ENCODE data around the gene SPRYD3.
"Not testable (repeated sequence)": the region's sequence is repeated elsewhere in the genome, so short reads cannot be mapped to it uniquely, and the experiment has no call there.

Gene SPRYD3

DNA sequence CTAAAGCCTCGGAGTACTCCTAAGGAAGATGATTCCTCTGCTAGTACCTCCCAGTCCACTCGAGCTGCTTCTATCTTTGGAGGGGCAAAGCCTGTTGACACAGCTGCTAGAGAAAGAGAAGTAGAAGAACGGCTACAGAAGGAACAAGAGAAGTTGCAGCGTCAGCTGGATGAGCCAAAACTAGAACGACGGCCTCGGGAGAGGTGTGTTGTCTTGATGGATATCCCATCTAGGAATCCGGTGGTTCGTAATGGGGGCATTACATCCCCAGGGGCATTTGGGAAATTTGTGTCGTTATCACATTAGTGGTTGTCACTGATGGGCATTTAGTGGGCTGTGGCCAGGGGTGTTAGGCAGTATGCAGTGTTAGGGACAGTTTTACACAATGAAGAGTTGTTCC is 45.4 kb downstream of the SPRYD3 start:
- peaks cover 25 to 83% (median 61%) of the 10 kb centered on the region in 4 experiments for H3K36me3 ChIP-seq (ENCODE audit: control insufficient read depth in 4 of 4, insufficient read depth in 4 of 4, low read length in 3 of 4)
- H3K4me1 ChIP-seq (ENCODE audit: control extremely low read depth in 1 of 4, control insufficient read depth in 4 of 4, insufficient read depth in 4 of 4, low read length in 3 of 4); POLR2A ChIA-PET; H3K27me3 ChIP-seq (replicated peaks in 2 of 5; ENCODE audit: control insufficient read depth in 4 of 5, insufficient read depth in 5 of 5, low read length in 4 of 5); H3K9me3 ChIP-seq (ENCODE audit: control extremely low read depth in 1 of 5, control insufficient read depth in 4 of 5, insufficient read depth in 2 of 5, low read depth in 1 of 5, low read length in 4 of 5); H3K4me3 ChIP-seq (ENCODE audit: control insufficient read depth in 1 of 7, extremely low read depth in 1 of 7, insufficient read depth in 4 of 7, low read depth in 2 of 7, low read length in 6 of 7); DNase-seq: not testable (repeated sequence)
- WGBS (ENCODE audit: insufficient coverage): 87% methylated on average over 8 of the region's 10 CpGs
- peak overlapping the region in 1 of 2 experiments; percentile 65 for H3K27ac ChIP-seq (ENCODE audit: insufficient read depth in 1 of 2, low read depth in 1 of 2, low read length in 2 of 2, poor library complexity in 1 of 2, severe bottlenecking in 2 of 2)
- CTCF ChIA-PET: interaction anchor here (0.8 to 1.8 kb wide), 4 partner anchors 11 to 25 kb away, joined by 3 to 5 read pairs (median 4); no protein-coding TSS in a partner anchor

GRCh38 chr12:53031616-53032015 is 47.6 kb downstream of the SPRYD3 start:
- no peak for DNase-seq
- Histone ChIP-seq H3K27ac (ENCODE audit: insufficient read depth in 1 of 2, low read depth in 1 of 2, low read length in 2 of 2, poor library complexity in 1 of 2, severe bottlenecking in 2 of 2) (no peak overlapping the region), H3K4me1 (ENCODE audit: control extremely low read depth in 1 of 4, control insufficient read depth in 4 of 4, insufficient read depth in 4 of 4, low read length in 3 of 4) (peaks cover 0 to 7% (median 0%) of the 10 kb centered on the region in 4 experiments), H3K4me3 (ENCODE audit: control insufficient read depth in 1 of 7, extremely low read depth in 1 of 7, insufficient read depth in 4 of 7, low read depth in 2 of 7, low read length in 6 of 7) (no peak overlapping the region), H3K27me3 (replicated peaks in 2 of 5; ENCODE audit: control insufficient read depth in 4 of 5, insufficient read depth in 5 of 5, low read length in 4 of 5) (no peaks in the 10 kb centered on the region), H3K9me3 (ENCODE audit: control extremely low read depth in 1 of 5, control insufficient read depth in 4 of 5, insufficient read depth in 2 of 5, low read depth in 1 of 5, low read length in 4 of 5) (no peaks in the 10 kb centered on the region), H3K36me3 (ENCODE audit: control insufficient read depth in 4 of 4, insufficient read depth in 4 of 4, low read length in 3 of 4) (peaks cover 24 to 86% (median 60%) of the 10 kb centered on the region in 4 experiments)
- no CpG with 5 or more reads among the region's 3 CpGs for WGBS (ENCODE audit: insufficient coverage)
- ChIA-PET CTCF (interaction anchor here (1.0 to 1.3 kb wide), 3 partner anchors 12 to 147 kb away, joined by 3 to 4 read pairs (median 3); no protein-coding TSS in a partner anchor), POLR2A (no interaction called here)

DNA sequence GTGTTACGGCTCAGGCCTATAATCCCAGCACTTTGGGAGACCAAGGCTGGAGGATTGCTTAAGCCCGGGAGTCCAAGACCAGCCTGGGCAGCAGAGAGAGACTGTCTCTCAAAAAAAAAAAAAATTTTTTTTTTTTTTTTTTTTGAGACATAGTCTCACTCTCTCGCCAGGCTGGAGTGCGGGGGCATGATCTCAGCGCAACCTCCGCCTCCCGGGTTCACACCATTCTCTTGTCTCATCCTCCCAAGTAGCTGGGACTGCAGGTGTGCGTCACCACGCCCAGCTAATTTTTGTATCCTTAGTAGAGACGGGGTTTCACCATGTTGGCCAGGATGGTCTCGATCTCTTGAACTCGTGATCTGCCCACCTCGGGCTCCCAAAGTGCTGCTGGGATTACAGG is 52.2 kb downstream of the SPRYD3 start:
- H3K36me3 ChIP-seq (ENCODE audit: control insufficient read depth in 4 of 4, insufficient read depth in 4 of 4, low read length in 3 of 4): peaks cover 17 to 91% (median 66%) of the 10 kb centered on the region in 4 experiments
- 89% methylated on average over 9 of the region's 13 CpGs for WGBS (ENCODE audit: insufficient coverage)
- H3K4me1 ChIP-seq (ENCODE audit: control extremely low read depth in 1 of 4, control insufficient read depth in 4 of 4, insufficient read depth in 4 of 4, low read length in 3 of 4); H3K27ac ChIP-seq (ENCODE audit: insufficient read depth in 1 of 2, low read depth in 1 of 2, low read length in 2 of 2, poor library complexity in 1 of 2, severe bottlenecking in 2 of 2); H3K9me3 ChIP-seq (ENCODE audit: control extremely low read depth in 1 of 5, control insufficient read depth in 4 of 5, insufficient read depth in 2 of 5, low read depth in 1 of 5, low read length in 4 of 5); POLR2A ChIA-PET; H3K4me3 ChIP-seq (ENCODE audit: control insufficient read depth in 1 of 7, extremely low read depth in 1 of 7, insufficient read depth in 4 of 7, low read depth in 2 of 7, low read length in 6 of 7); H3K27me3 ChIP-seq (replicated peaks in 2 of 5; ENCODE audit: control insufficient read depth in 4 of 5, insufficient read depth in 5 of 5, low read length in 4 of 5); DNase-seq: not testable (repeated sequence)
- CTCF ChIA-PET: interaction anchor here (0.9 to 3.8 kb wide), 3 partner anchors 10 to 171 kb away, joined by 3 to 20 read pairs (median 3); no protein-coding TSS in a partner anchor

GRCh38 chr12:53025250-53025649 is 53.9 kb downstream of the SPRYD3 start:
- Histone ChIP-seq H3K4me1 (ENCODE audit: control extremely low read depth in 1 of 4, control insufficient read depth in 4 of 4, insufficient read depth in 4 of 4, low read length in 3 of 4) (no peaks in the 10 kb centered on the region), H3K27me3 (replicated peaks in 2 of 5; ENCODE audit: control insufficient read depth in 4 of 5, insufficient read depth in 5 of 5, low read length in 4 of 5) (no peaks in the 10 kb centered on the region), H3K27ac (ENCODE audit: insufficient read depth in 1 of 2, low read depth in 1 of 2, low read length in 2 of 2, poor library complexity in 1 of 2, severe bottlenecking in 2 of 2) (no peak overlapping the region), H3K4me3 (ENCODE audit: control insufficient read depth in 1 of 7, extremely low read depth in 1 of 7, insufficient read depth in 4 of 7, low read depth in 2 of 7, low read length in 6 of 7) (no peak overlapping the region), H3K36me3 (ENCODE audit: control insufficient read depth in 4 of 4, insufficient read depth in 4 of 4, low read length in 3 of 4) (peaks cover 24 to 91% (median 68%) of the 10 kb centered on the region in 4 experiments), H3K9me3 (ENCODE audit: control extremely low read depth in 1 of 5, control insufficient read depth in 4 of 5, insufficient read depth in 2 of 5, low read depth in 1 of 5, low read length in 4 of 5) (no peaks in the 10 kb centered on the region)
- CTCF ChIA-PET: interaction anchor here (1.4 to 3.8 kb wide), 3 partner anchors 11 to 22 kb away, joined by 4 to 20 read pairs (median 7); no protein-coding TSS in a partner anchor
- DNase-seq: no peak
- POLR2A ChIA-PET: no interaction called here
- 100% methylated on average over 1 of the region's 3 CpGs for WGBS (ENCODE audit: insufficient coverage)

GRCh38 chr12:53014709-53015108 is 64.5 kb downstream of the SPRYD3 start:
- ChIA-PET CTCF (interaction anchor here (1.6 to 1.7 kb wide), 2 partner anchors 10 to 24 kb away, joined by 4 read pairs; no protein-coding TSS in a partner anchor), POLR2A (no interaction called here)
- peaks cover 14 to 75% (median 33%) of the 10 kb centered on the region in 4 experiments for H3K36me3 ChIP-seq (ENCODE audit: control insufficient read depth in 4 of 4, insufficient read depth in 4 of 4, low read length in 3 of 4)
- H3K27ac ChIP-seq (ENCODE audit: insufficient read depth in 1 of 2, low read depth in 1 of 2, low read length in 2 of 2, poor library complexity in 1 of 2, severe bottlenecking in 2 of 2): no peak overlapping the region
- H3K4me1 ChIP-seq (ENCODE audit: control extremely low read depth in 1 of 4, control insufficient read depth in 4 of 4, insufficient read depth in 4 of 4, low read length in 3 of 4): peaks cover 0 to 4% (median 2%) of the 10 kb centered on the region in 4 experiments
- no peaks in the 10 kb centered on the region for H3K9me3 ChIP-seq (ENCODE audit: control extremely low read depth in 1 of 5, control insufficient read depth in 4 of 5, insufficient read depth in 2 of 5, low read depth in 1 of 5, low read length in 4 of 5)
- H3K27me3 ChIP-seq (replicated peaks in 2 of 5; ENCODE audit: control insufficient read depth in 4 of 5, insufficient read depth in 5 of 5, low read length in 4 of 5): no peaks in the 10 kb centered on the region
- H3K4me3 ChIP-seq (ENCODE audit: control insufficient read depth in 1 of 7, extremely low read depth in 1 of 7, insufficient read depth in 4 of 7, low read depth in 2 of 7, low read length in 6 of 7): no peak overlapping the region
- 100% methylated on average over 1 of the region's 2 CpGs for WGBS (ENCODE audit: insufficient coverage)
- no peak for DNase-seq
